ENCODE data around the gene NCKAP5L. TPM values are rescaled to one million over a fixed set of nuclear protein-coding genes. Genes with fewer than 3 reads are reported as not detected.

The NCKAP5L gene
- total RNA-seq, 4 donors from 2014 or later = 15.0 to 30.5 (median 23.0) TPM

- 82% methylated on average over 8 of the region's 11 CpGs for WGBS
- Histone ChIP-seq H3K4me3 (no peak overlapping the region), H3K9me3 (no peaks in the 10 kb centered on the region), H3K4me1 (peaks cover 0 to 6% (median 2%) of the 10 kb centered on the region in 4 donors), H3K27ac (replicated peaks in 1 of 4) (no peak overlapping the region), H3K36me3 (peaks cover 27 to 99% (median 98%) of the 10 kb centered on the region in 4 donors), H3K27me3 (no peaks in the 10 kb centered on the region)
- intact Hi-C loops (cut with DNase I) = no loop called here
- no peak for TF ChIP-seq POLR2AphosphoS5 (IDR thresholded peaks at IDR 0.05)
- no peak for TF ChIP-seq POLR2A (IDR thresholded peaks at IDR 0.05; ENCODE audit: low read depth)
- TF ChIP-seq, protein P1, sequence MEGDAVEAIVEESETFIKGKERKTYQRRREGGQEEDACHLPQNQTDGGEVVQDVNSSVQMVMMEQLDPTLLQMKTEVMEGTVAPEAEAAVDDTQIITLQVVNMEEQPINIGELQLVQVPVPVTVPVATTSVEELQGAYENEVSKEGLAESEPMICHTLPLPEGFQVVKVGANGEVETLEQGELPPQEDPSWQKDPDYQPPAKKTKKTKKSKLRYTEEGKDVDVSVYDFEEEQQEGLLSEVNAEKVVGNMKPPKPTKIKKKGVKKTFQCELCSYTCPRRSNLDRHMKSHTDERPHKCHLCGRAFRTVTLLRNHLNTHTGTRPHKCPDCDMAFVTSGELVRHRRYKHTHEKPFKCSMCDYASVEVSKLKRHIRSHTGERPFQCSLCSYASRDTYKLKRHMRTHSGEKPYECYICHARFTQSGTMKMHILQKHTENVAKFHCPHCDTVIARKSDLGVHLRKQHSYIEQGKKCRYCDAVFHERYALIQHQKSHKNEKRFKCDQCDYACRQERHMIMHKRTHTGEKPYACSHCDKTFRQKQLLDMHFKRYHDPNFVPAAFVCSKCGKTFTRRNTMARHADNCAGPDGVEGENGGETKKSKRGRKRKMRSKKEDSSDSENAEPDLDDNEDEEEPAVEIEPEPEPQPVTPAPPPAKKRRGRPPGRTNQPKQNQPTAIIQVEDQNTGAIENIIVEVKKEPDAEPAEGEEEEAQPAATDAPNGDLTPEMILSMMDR (IDR thresholded peaks at IDR 0.05) = no peak
- no peak for TF ChIP-seq EP300 (IDR thresholded peaks at IDR 0.05)
- no peak for DNase-seq (ENCODE audit: extremely low spot score)
Measured at GRCh38 chr12:49800421-49801140, 27.6 kb downstream of the NCKAP5L start.

GRCh38 chr12:49798934-49799333 lies 29.3 kb downstream of the NCKAP5L start:
- no peak overlapping the region for H3K27ac ChIP-seq (replicated peaks in 1 of 4)
- DNase-seq (ENCODE audit: extremely low spot score) = no peak
- H3K27me3 ChIP-seq = no peaks in the 10 kb centered on the region
- peaks cover 22 to 99% (median 97%) of the 10 kb centered on the region in 4 donors for H3K36me3 ChIP-seq
- TF ChIP-seq POLR2A (IDR thresholded peaks at IDR 0.05; ENCODE audit: low read depth) (no peak), POLR2AphosphoS5 (IDR thresholded peaks at IDR 0.05) (no peak), EP300 (IDR thresholded peaks at IDR 0.05) (no peak)
- TF ChIP-seq, protein P1 (IDR thresholded peaks at IDR 0.05) = no peak
- H3K9me3 ChIP-seq = no peaks in the 10 kb centered on the region
- intact Hi-C loops (cut with DNase I) = no loop called here
- no peak overlapping the region for H3K4me3 ChIP-seq
- WGBS = 82% methylated on average over 2 of the region's 2 CpGs
- peaks cover 0 to 6% (median 2%) of the 10 kb centered on the region in 4 donors for H3K4me1 ChIP-seq

DNA sequence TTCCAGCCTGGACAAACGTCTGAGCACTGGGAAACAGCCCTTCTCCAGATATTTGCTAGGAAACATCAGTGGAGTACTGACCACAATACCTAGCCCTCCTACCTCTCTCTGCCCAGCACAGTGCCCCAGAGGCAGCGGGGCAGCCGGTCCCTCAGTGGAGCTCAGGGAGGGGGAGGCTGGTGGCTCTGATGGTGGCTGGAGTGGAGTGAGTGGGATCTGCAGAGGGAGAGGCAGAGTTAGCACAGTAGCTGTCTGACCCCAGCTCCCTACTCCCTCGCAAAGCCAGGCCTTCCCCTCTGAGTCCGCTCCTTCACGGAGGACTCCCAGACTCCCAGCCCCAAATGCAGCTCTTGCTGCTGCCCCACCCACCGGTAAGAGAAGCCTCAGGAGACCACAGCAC lies 30.0 kb downstream of the NCKAP5L start:
- Histone ChIP-seq H3K4me3 (no peak overlapping the region), H3K4me1 (peaks cover 0 to 6% (median 2%) of the 10 kb centered on the region in 4 donors), H3K27ac (replicated peaks in 1 of 4) (no peak overlapping the region), H3K27me3 (no peaks in the 10 kb centered on the region), H3K9me3 (no peaks in the 10 kb centered on the region), H3K36me3 (peaks cover 15 to 99% (median 93%) of the 10 kb centered on the region in 4 donors)
- TF ChIP-seq EP300 (IDR thresholded peaks at IDR 0.05) = no peak
- 86% methylated on average over 7 of the region's 7 CpGs for WGBS
- intact Hi-C loops (cut with DNase I) = no loop called here
- DNase-seq (ENCODE audit: extremely low spot score) = no peak

DNA sequence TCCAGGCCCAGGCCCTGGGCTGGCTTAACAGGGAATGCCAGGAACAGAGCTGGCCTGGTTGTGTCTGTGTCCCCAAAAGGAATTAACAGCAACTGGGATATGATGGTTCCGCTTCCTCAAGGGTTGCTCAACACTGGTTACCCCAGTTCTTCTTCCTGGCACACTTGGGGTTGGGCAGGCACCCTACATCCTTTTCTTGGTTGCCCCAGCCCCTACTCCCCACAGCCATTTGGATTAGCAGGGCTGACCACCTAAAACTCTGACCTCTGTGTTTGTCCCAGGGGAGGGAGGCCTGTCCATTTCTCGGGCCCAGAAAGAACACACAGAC lies 30.8 kb downstream of the NCKAP5L start:
- no peaks in the 10 kb centered on the region for H3K9me3 ChIP-seq
- H3K36me3 ChIP-seq = peaks cover 11 to 99% (median 93%) of the 10 kb centered on the region in 4 donors
- intact Hi-C loops (cut with DNase I) = no loop called here
- H3K4me3 ChIP-seq = no peak overlapping the region
- H3K27ac ChIP-seq (replicated peaks in 1 of 4) = no peak overlapping the region
- 86% methylated on average over 1 of the region's 2 CpGs for WGBS
- no peaks in the 10 kb centered on the region for H3K27me3 ChIP-seq
- DNase-seq (ENCODE audit: extremely low spot score) = no peak
- peaks cover 0 to 6% (median 2%) of the 10 kb centered on the region in 4 donors for H3K4me1 ChIP-seq
- TF ChIP-seq POLR2A (IDR thresholded peaks at IDR 0.05; ENCODE audit: low read depth) = no peak
- TF ChIP-seq EP300 (IDR thresholded peaks at IDR 0.05) = no peak
- TF ChIP-seq POLR2AphosphoS5 (IDR thresholded peaks at IDR 0.05) = no peak
- TF ChIP-seq, protein P1 (IDR thresholded peaks at IDR 0.05) = no peak

- no peak overlapping the region for H3K27ac ChIP-seq (replicated peaks in 1 of 4)
- WGBS = 88% methylated on average over 8 of the region's 17 CpGs
- TF ChIP-seq EP300 (IDR thresholded peaks at IDR 0.05) = no peak
- TF ChIP-seq POLR2A (IDR thresholded peaks at IDR 0.05; ENCODE audit: low read depth) = no peak
- TF ChIP-seq, protein P1 (IDR thresholded peaks at IDR 0.05) = no peak
Measured at GRCh38 chr12:49796606-49797448, 31.4 kb downstream of the NCKAP5L start.

More at GRCh38 chr12:49796606-49797448, 31.4 kb downstream of the NCKAP5L start:
- DNase-seq (ENCODE audit: extremely low spot score) = no peak
- intact Hi-C loops (cut with DNase I) = no loop called here
- Histone ChIP-seq H3K4me1 (peaks cover 0 to 6% (median 2%) of the 10 kb centered on the region in 4 donors), H3K27me3 (no peaks in the 10 kb centered on the region), H3K9me3 (no peaks in the 10 kb centered on the region), H3K36me3 (peaks cover 13 to 99% (median 93%) of the 10 kb centered on the region in 4 donors), H3K4me3 (no peak overlapping the region)

Data from esophagus muscularis mucosa (tissue), 4 donors.